HG03060 (cell line): ENCODE measurements around the gene SNRNP27.
"Not testable (repeated sequence)": the region's sequence is repeated elsewhere in the genome, so short reads cannot be mapped to it uniquely, and the experiment has no call there.

Source experiments
- ATAC-seq: cut with Tn5 transposase; IDR thresholded peaks from one replicate; pipeline ENCODE4 v1.9.1; 2021; ENCODE audit warnings: low read depth, moderate number of reproducible peaks; ENCODE audit not compliant: unreplicated experiment

Gene SNRNP27

GRCh38 chr2:69893684-69894551 lies at the start of gene SNRNP27:
SNRNP27 (plus strand) TSS chr2:69893956; CDS start chr2:69893985, 29 bp downstream.
- no peak for ATAC-seq

GRCh38 chr2:69843993-69844392 lies 49.8 kb upstream of the SNRNP27 start:
- no peak for ATAC-seq

GRCh38 chr2:69844560-69844959 lies 49.2 kb upstream of the SNRNP27 start:
- no peak for ATAC-seq

- no peak for ATAC-seq
Observed at GRCh38 chr2:69846182-69847067, 47.3 kb upstream of the SNRNP27 start.

GRCh38 chr2:69847068-69847828 lies 46.5 kb upstream of the SNRNP27 start:
- no peak for ATAC-seq

- no peak for ATAC-seq
Observed at GRCh38 chr2:69848186-69848790, 45.5 kb upstream of the SNRNP27 start.

GRCh38 chr2:69858261-69858660 lies 35.5 kb upstream of the SNRNP27 start:
- ATAC-seq = no peak

- no peak for ATAC-seq
Observed at GRCh38 chr2:69863298-69863697, 30.5 kb upstream of the SNRNP27 start.

- ATAC-seq = no peak
Observed at GRCh38 chr2:69888451-69888850, 5.3 kb upstream of the SNRNP27 start.

GRCh38 chr2:69889302-69889701 lies 4.5 kb upstream of the SNRNP27 start:
- no peak for ATAC-seq

- no peak for ATAC-seq
Observed at GRCh38 chr2:69890881-69891280, 2.9 kb upstream of the SNRNP27 start.

- ATAC-seq = not testable (repeated sequence)
Observed at GRCh38 chr2:69892838-69893424, 825 bp upstream of the SNRNP27 start.

- not testable (repeated sequence) for ATAC-seq
Observed at GRCh38 chr2:69894737-69895136, 981 bp downstream of the SNRNP27 start.

- no peak for ATAC-seq
Observed at GRCh38 chr2:69902213-69902922, 8.6 kb downstream of the SNRNP27 start.

- no peak for ATAC-seq
Observed at GRCh38 chr2:69907216-69907615, 13.5 kb downstream of the SNRNP27 start.

GRCh38 chr2:69911985-69912563 lies 18.3 kb downstream of the SNRNP27 start:
- ATAC-seq = no peak

GRCh38 chr2:69914164-69914949 lies 20.6 kb downstream of the SNRNP27 start:
- peak; percentile 88 for ATAC-seq
